IMR-90 (cell line): ENCODE measurements around the gene RPP30. TPM values are rescaled to one million over a fixed set of nuclear protein-coding genes. Genes with fewer than 3 reads are reported as not detected.

Source experiments
- ATAC-seq: fragments of 200-7000 bp; cut with Tn5 transposase; 2 replicates; pipeline ENCODE4 v1.9.1; 2020; ENCODE audit warnings: low read depth, mild to moderate bottlenecking, moderate library complexity
- BruUV-seq: library from RNA; stranded (reverse); fragments of 400-500 nt; replicated peaks from 2 replicates; lab custom pipeline; 2021; lab: Mats Ljungman, UMichigan
- CTCF ChIA-PET: fragments of 300-600 bp; formaldehyde crosslinking; extraction: SDS; loops from one replicate; lab custom pipeline; 2021; ENCODE audit warnings: antibody characterized with exemption; lab: Yijun Ruan, JAX
- POLR2A ChIA-PET: fragments of 300-600 bp; sonication (Branson Sonifier 250); formaldehyde crosslinking; loops from one replicate; lab custom pipeline; 2022; ENCODE audit warnings: antibody characterized with exemption; ENCODE audit not compliant: unreplicated experiment; lab: Charles Lee
- DNase-seq: peaks from one replicate; pipeline ENCODE4 v3.0.0; 2013
- H2AFZ ChIP-seq: replicated peaks from 2 replicates; pipeline ENCODE3; 2013; ENCODE audit warnings: low read length, mild to moderate bottlenecking; ENCODE audit not compliant: poor library complexity
- H2AK5ac ChIP-seq: 2 replicates; pipeline ENCODE4 v1.6.1; 2013; ENCODE audit warnings: low read depth, low read length, inconsistent platforms
- H2AK9ac ChIP-seq: replicated peaks from 2 replicates; pipeline ENCODE3; 2013; ENCODE audit warnings: mild to moderate bottlenecking, low read depth, low read length, moderate library complexity; ENCODE audit not compliant: poor library complexity
- H2BK120ac ChIP-seq: 2 replicates; pipeline ENCODE4 v1.6.1; 2013; ENCODE audit warnings: low read depth, low read length, inconsistent platforms
- H2BK15ac ChIP-seq: 3 replicates; pipeline ENCODE4 v1.6.1; 2013; ENCODE audit warnings: low read depth, low read length, inconsistent platforms
- H2BK20ac ChIP-seq: 2 replicates; pipeline ENCODE4 v1.6.1; 2013; ENCODE audit warnings: low read depth, mild to moderate bottlenecking, inconsistent platforms, low read length, moderate library complexity
- H2BK5ac ChIP-seq: 2 replicates; pipeline ENCODE4 v1.6.1; 2013; ENCODE audit warnings: mild to moderate bottlenecking, low read depth, low read length, inconsistent platforms; ENCODE audit not compliant: poor library complexity, severe bottlenecking
- H3K14ac ChIP-seq: replicated peaks from 2 replicates; pipeline ENCODE4 v1.6.1; 2013; ENCODE audit warnings: low read depth, low read length, inconsistent platforms
- H3K18ac ChIP-seq: 2 replicates; pipeline ENCODE4 v1.6.1; 2013; ENCODE audit warnings: low read depth, low read length, control low read depth
- H3K23ac ChIP-seq: 2 replicates; pipeline ENCODE4 v1.6.1; 2013; ENCODE audit warnings: low read depth, low read length, inconsistent platforms
- H3K27ac ChIP-seq: 2 replicates; pipeline ENCODE4 v1.5.1; 2013; ENCODE audit warnings: mild to moderate bottlenecking, control low read depth, low read length; ENCODE audit not compliant: insufficient read depth
- H3K27me3 ChIP-seq: 2 replicates; pipeline ENCODE4 v1.6.1; 2013; ENCODE audit warnings: low read length; ENCODE audit not compliant: control insufficient read depth, insufficient read depth
- H3K36me3 ChIP-seq: 2 replicates; pipeline ENCODE4 v1.6.1; 2013; ENCODE audit warnings: low read length, mixed read lengths; ENCODE audit not compliant: control insufficient read depth, insufficient read depth
- H3K4ac ChIP-seq: 2 replicates; pipeline ENCODE4 v1.6.1; 2013; ENCODE audit warnings: low read depth, low read length, inconsistent platforms
- H3K4me1 ChIP-seq: 2 replicates; pipeline ENCODE4 v1.6.1; 2013; ENCODE audit warnings: low read length, mixed read lengths; ENCODE audit not compliant: control insufficient read depth, insufficient read depth
- H3K4me2 ChIP-seq: 2 replicates; pipeline ENCODE4 v1.6.1; 2013; ENCODE audit warnings: low read depth, mild to moderate bottlenecking, control low read depth, low read length, moderate library complexity
- H3K4me3 ChIP-seq: 2 replicates; pipeline ENCODE4 v1.5.1; 2013; ENCODE audit warnings: low read depth, mild to moderate bottlenecking, control low read depth, low read length, moderate library complexity; ENCODE audit not compliant: insufficient read depth
- H3K56ac ChIP-seq: 2 replicates; pipeline ENCODE4 v1.6.1; 2013; ENCODE audit warnings: low read length, inconsistent platforms; ENCODE audit not compliant: insufficient read depth; ENCODE audit errors: extremely low read depth
- H3K79me1 ChIP-seq, 2 experiments: 2 replicates each; pipeline ENCODE4 v1.6.1; 2013; ENCODE audit warnings: low read length in 2 of 2, inconsistent platforms in 1 of 2, low read depth in 1 of 2
- H3K9ac ChIP-seq: 2 replicates; pipeline ENCODE4 v1.6.1; 2013; ENCODE audit warnings: low read depth, low read length, control low read depth
- H3K9me1 ChIP-seq: 2 replicates; pipeline ENCODE4 v1.6.1; 2013; ENCODE audit warnings: low read length, inconsistent platforms; ENCODE audit not compliant: insufficient read depth
- H3K9me3 ChIP-seq: 2 replicates; pipeline ENCODE4 v1.6.1; 2013; ENCODE audit warnings: low read length; ENCODE audit not compliant: control insufficient read depth, insufficient read depth
- H4K20me1 ChIP-seq: 2 replicates; pipeline ENCODE4 v1.6.1; 2013; ENCODE audit warnings: low read length, inconsistent platforms; ENCODE audit not compliant: insufficient read depth
- H4K5ac ChIP-seq: 2 replicates; pipeline ENCODE4 v1.6.1; 2013; ENCODE audit warnings: mild to moderate bottlenecking, low read depth, low read length, control low read depth
- H4K8ac ChIP-seq, 2 experiments: 2 replicates each; pipeline ENCODE4 v1.6.1; 2013; ENCODE audit warnings: low read depth in 2 of 2, low read length in 2 of 2, control low read depth in 1 of 2, inconsistent platforms in 1 of 2
- H4K91ac ChIP-seq: 2 replicates; pipeline ENCODE4 v1.6.1; 2013; ENCODE audit warnings: low read depth, low read length, inconsistent platforms; ENCODE audit not compliant: insufficient read depth
- FOS ChIP-seq: fragments of 150-350 bp; IDR thresholded peaks from 2 replicates; pipeline ENCODE4 v1.6.1; 2016; ENCODE audit warnings: low read depth, low read length
- POLR2A ChIP-seq: IDR thresholded peaks from 2 replicates; pipeline ENCODE4 v1.6.1; 2012; ENCODE audit warnings: mild to moderate bottlenecking, low read depth, low read length
- WGBS, 2 experiments: methylation state at CpG; one replicate each; pipeline versions ENCODE4 v1.1.5 to v1.1.7; 2013; ENCODE audit warnings: missing lambda C conversion rate in 2 of 2; ENCODE audit not compliant: insufficient read length in 1 of 2; ENCODE audit errors: extremely low coverage in 2 of 2; 5-methylcytosine and 5-hydroxymethylcytosine counted together
- dilution Hi-C: fragments of 300-500 bp; cut with HindIII; formaldehyde crosslinking; loops from one replicate; pipeline ENCODE4 v1.14.3; 2018; ENCODE audit warnings: low sequenced_read_pairs; ENCODE audit not compliant: unreplicated experiment
- in situ Hi-C: fragments of 300-500 bp; cut with MboI; formaldehyde crosslinking; loops from 3 replicates; pipeline ENCODE4 v1.14.3; 2019; ENCODE audit warnings: low sequenced_read_pairs, inconsistent platforms, mixed read lengths
- intact Hi-C: fragments of 100-400 bp; cut with micrococcal nuclease; formaldehyde crosslinking; loops from 2 replicates; pipeline ENCODE4 v1.10.0; 2022
- polyA plus RNA-seq, 3 experiments: library from polyadenylated mRNA; depleted of rRNA; stranded (reverse); fragments of >200 nt; gene quantifications; 2 replicates each; pipeline ENCODE4 v1.2.3, GENCODE V29; 2012; ENCODE audit warnings: low replicate concordance in 1 of 3
- total RNA-seq: library from RNA; depleted of rRNA; stranded (reverse); fragments of >200 nt; gene quantifications from 2 replicates; pipeline ENCODE4 v1.2.3, GENCODE V29; 2012

RPP30 gene
- total and polyA plus RNA-seq, 2 of the 4 experiments (the other 2 are of a cell fraction): 27.6 to 45.2 TPM

- H3K4ac ChIP-seq: peak overlapping the region; percentile 13; the same call in 1 of the 2 replicates
- dilution Hi-C loops (no loop called here), intact Hi-C loops (loop anchor here (10.0 kb wide), 1 partner anchor 247 kb away; no protein-coding TSS in a partner anchor), in situ Hi-C loops (loop anchor here (25.0 kb wide), 1 partner anchor 994 kb away; the partner anchor contains the start of genes BTAF1 and FGFBP3)
- CTCF ChIA-PET: interaction anchor here (0.6 to 1.9 kb wide), 5 partner anchors 12 to 339 kb away, joined by 3 to 6 read pairs (median 3); no protein-coding TSS in a partner anchor
- H3K4me3 ChIP-seq: no peak overlapping the region
- H3K9ac ChIP-seq: no peak overlapping the region
- no TSS peak for BruUV-seq
- H3K9me3 ChIP-seq: no peaks in the 10 kb centered on the region
- no peak overlapping the region for H2AFZ ChIP-seq
- peaks cover 7% of the 10 kb centered on the region for H3K4me1 ChIP-seq
- no peak overlapping the region for H4K5ac ChIP-seq
- H3K23ac ChIP-seq: no peak overlapping the region
- H3K4me2 ChIP-seq: no peak overlapping the region
- 0 out of 4 replicates have a peak, but pooled peaks cover 0 to 5% of the 10 kb centered on the region in 2 experiments for H3K79me1 ChIP-seq
- no peak overlapping the region for H3K27ac ChIP-seq
- no peak overlapping the region for H2AK5ac ChIP-seq
- no peaks in the 10 kb centered on the region for H4K20me1 ChIP-seq
- TF ChIP-seq POLR2A (no peak), FOS (no peak)
- H3K9me1 ChIP-seq: 0 out of 2 replicates have a peak, but pooled peaks cover 4% of the 10 kb centered on the region
- H2BK15ac ChIP-seq: peak overlapping the region; percentile 79; the same call in 2 of the 3 replicates
- POLR2A ChIA-PET: no interaction called here
- H2AK9ac ChIP-seq: no peak overlapping the region
- H4K91ac ChIP-seq: peak overlapping the region; percentile 79; the same call in 1 of the 2 replicates
- DNase-seq (no peak), ATAC-seq (no peak)
- no peak overlapping the region for H3K18ac ChIP-seq
- no peaks in the 10 kb centered on the region for H3K27me3 ChIP-seq
- peak overlapping the region; percentile 34 for H2BK5ac ChIP-seq
- H3K36me3 ChIP-seq: no peaks in the 10 kb centered on the region; the same call in 1 of the 2 replicates
- H2BK120ac ChIP-seq: peak overlapping the region; percentile 70
- H3K56ac ChIP-seq: no peak overlapping the region
- peak overlapping the region in 1 of 2 experiments; percentile 39; a peak in 1 of 4 replicates for H4K8ac ChIP-seq
- 0 out of 2 replicates have a peak overlapping the region, but pooled peaks have one; percentile 60 for H2BK20ac ChIP-seq
- no peak overlapping the region; the same call in 1 of the 2 replicates for H3K14ac ChIP-seq
- WGBS, 2 experiments: no CpG with 5 or more reads among the region's 3 CpGs
These were observed 46.2 kb downstream of the RPP30 start for GRCh38 chr10:90917968-90918318.
